GM12865 (cell line): ENCODE results near the gene PLEKHA6.

ENCODE experiments used
- DNase-seq: peaks from one replicate; pipeline ENCODE4 v3.0.0; 2010; ENCODE audit warnings: low read depth
- H3K4me3 ChIP-seq: 2 replicates; pipeline ENCODE4 v1.5.1; 2011; ENCODE audit warnings: mild to moderate bottlenecking, low read depth, low read length, control low read depth
- CTCF ChIP-seq: IDR thresholded peaks from 2 replicates; pipeline ENCODE4 v1.5.1; 2011; ENCODE audit warnings: low read length, control low read depth, low read depth, inconsistent platforms; ENCODE audit not compliant: insufficient read depth; ENCODE audit errors: missing control alignments

The PLEKHA6 gene

GRCh38 chr1:204339541-204339940, 20.2 kb downstream of the PLEKHA6 start:
- no peak for DNase-seq
- no peak for TF ChIP-seq CTCF
- H3K4me3 ChIP-seq: no peak overlapping the region

- no peak for TF ChIP-seq CTCF
- DNase-seq: no peak
- no peak overlapping the region for H3K4me3 ChIP-seq
Measured at GRCh38 chr1:204338997-204339396, 20.7 kb downstream of the PLEKHA6 start.

- DNase-seq: no peak
- TF ChIP-seq CTCF: no peak
- no peak overlapping the region for H3K4me3 ChIP-seq
Measured at GRCh38 chr1:204338360-204338759, 21.4 kb downstream of the PLEKHA6 start.

- H3K4me3 ChIP-seq: no peak overlapping the region
- no peak for TF ChIP-seq CTCF
- no peak for DNase-seq
Measured at GRCh38 chr1:204337583-204337982, 22.1 kb downstream of the PLEKHA6 start.

- no peak for TF ChIP-seq CTCF
- DNase-seq: no peak
- H3K4me3 ChIP-seq: no peak overlapping the region
Measured at GRCh38 chr1:204337036-204337429, 22.7 kb downstream of the PLEKHA6 start.

- no peak for DNase-seq
- no peak for TF ChIP-seq CTCF
- no peak overlapping the region for H3K4me3 ChIP-seq
Measured at GRCh38 chr1:204336421-204337035, 23.2 kb downstream of the PLEKHA6 start.

- no peak overlapping the region for H3K4me3 ChIP-seq
- TF ChIP-seq CTCF: no peak
- DNase-seq: no peak
Measured at GRCh38 chr1:204335533-204335932, 24.2 kb downstream of the PLEKHA6 start.
